Activated CD8-positive, alpha-beta T cell treated with anti-CD3 and anti-CD28 coated beads for 36 hours (primary cell): ENCODE results near the gene C2CD5. TPM values are rescaled to one million over a fixed set of nuclear protein-coding genes. Genes with fewer than 3 reads are reported as not detected.
A peak's percentile ranks its signal among the peaks of the same experiment; 100 is the strongest.

Experiments
- ATAC-seq: fragments of 200-7000 bp; cut with Tn5 transposase; one replicate; pipeline ENCODE4 v1.10.0; 2021; ENCODE audit warnings: mild to moderate bottlenecking, moderate library complexity
- CTCF ChIA-PET: fragments of 350-600 bp; sonication (Branson Sonifier 250); formaldehyde crosslinking; loops from one replicate; lab custom pipeline; 2021; ENCODE audit warnings: antibody characterized with exemption; lab: Charles Lee
- POLR2A ChIA-PET: fragments of 350-600 bp; sonication (Branson Sonifier 250); formaldehyde crosslinking; loops from one replicate; lab custom pipeline; 2021; ENCODE audit warnings: antibody characterized with exemption; lab: Charles Lee
- DNase-seq: peaks from one replicate; pipeline ENCODE4 v3.0.0-alpha.2; 2020
- H3K27ac Mint-ChIP-seq: one replicate; pipeline ENCODE4 v1.8.0; 2021; ENCODE audit warnings: mild to moderate bottlenecking, mixed read lengths
- H3K27me3 Mint-ChIP-seq: one replicate; pipeline ENCODE4 v1.8.0; 2021; ENCODE audit warnings: mixed read lengths
- H3K36me3 Mint-ChIP-seq: one replicate; pipeline ENCODE4 v1.8.0; 2021; ENCODE audit warnings: low read depth, mixed read lengths
- H3K4me1 Mint-ChIP-seq: one replicate; pipeline ENCODE4 v1.8.0; 2021; ENCODE audit warnings: low read depth, mixed read lengths
- H3K4me3 Mint-ChIP-seq: one replicate; pipeline ENCODE4 v1.8.0; 2021; ENCODE audit warnings: mild to moderate bottlenecking, moderate library complexity, mixed read lengths
- H3K9me3 Mint-ChIP-seq: one replicate; pipeline ENCODE4 v1.8.0; 2021; ENCODE audit warnings: mixed read lengths
- intact Hi-C: fragments of 100-400 bp; cut with micrococcal nuclease; formaldehyde crosslinking; loops from one replicate; pipeline ENCODE4 v1.10.0; 2022
- total RNA-seq, 2 experiments: library from RNA; stranded (reverse); gene quantifications; one replicate each; pipeline ENCODE4 v1.2.3, GENCODE V29; 2021
- TF ChIP-seq, protein P1 (sequence below): fragments of 200-600 bp; IDR thresholded peaks from one replicate; pipeline ENCODE4 v1.8.0; 2022; ENCODE audit warnings: antibody characterized with exemption, mild to moderate bottlenecking

C2CD5 gene
- total RNA-seq, 2 experiments from 2014 or later, result 32.4 to 34.1 TPM

DNA sequence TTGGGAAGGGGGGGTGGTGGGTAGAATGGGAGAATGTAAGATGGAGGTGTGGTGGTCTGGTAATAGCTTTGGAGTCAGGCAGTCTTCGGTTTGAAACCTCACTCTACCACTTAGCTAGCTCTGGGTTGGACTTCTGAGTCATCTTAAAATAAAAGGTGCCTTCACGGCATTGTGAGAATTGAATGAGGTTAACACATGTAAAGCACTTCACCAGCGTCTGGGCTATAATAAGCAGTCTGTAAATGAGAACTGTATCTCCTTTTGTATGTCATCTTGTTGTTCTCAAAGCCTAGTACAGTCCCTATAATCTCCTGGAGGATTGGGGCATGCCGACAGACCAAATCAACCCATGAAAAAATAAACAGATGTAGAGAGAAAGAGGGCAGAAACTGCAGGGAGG is 11.2 kb downstream of the C2CD5 start:
- Mint-ChIP-seq H3K4me3 (no peak overlapping the region), H3K27me3 (no peaks in the 10 kb centered on the region), H3K9me3 (no peaks in the 10 kb centered on the region), H3K36me3 (peaks cover 24% of the 10 kb centered on the region), H3K27ac (no peak overlapping the region), H3K4me1 (peaks cover 40% of the 10 kb centered on the region)
- TF ChIP-seq, protein P1, sequence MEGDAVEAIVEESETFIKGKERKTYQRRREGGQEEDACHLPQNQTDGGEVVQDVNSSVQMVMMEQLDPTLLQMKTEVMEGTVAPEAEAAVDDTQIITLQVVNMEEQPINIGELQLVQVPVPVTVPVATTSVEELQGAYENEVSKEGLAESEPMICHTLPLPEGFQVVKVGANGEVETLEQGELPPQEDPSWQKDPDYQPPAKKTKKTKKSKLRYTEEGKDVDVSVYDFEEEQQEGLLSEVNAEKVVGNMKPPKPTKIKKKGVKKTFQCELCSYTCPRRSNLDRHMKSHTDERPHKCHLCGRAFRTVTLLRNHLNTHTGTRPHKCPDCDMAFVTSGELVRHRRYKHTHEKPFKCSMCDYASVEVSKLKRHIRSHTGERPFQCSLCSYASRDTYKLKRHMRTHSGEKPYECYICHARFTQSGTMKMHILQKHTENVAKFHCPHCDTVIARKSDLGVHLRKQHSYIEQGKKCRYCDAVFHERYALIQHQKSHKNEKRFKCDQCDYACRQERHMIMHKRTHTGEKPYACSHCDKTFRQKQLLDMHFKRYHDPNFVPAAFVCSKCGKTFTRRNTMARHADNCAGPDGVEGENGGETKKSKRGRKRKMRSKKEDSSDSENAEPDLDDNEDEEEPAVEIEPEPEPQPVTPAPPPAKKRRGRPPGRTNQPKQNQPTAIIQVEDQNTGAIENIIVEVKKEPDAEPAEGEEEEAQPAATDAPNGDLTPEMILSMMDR, result no peak
- peak; percentile 51 for ATAC-seq
- DNase-seq, result no peak
- ChIA-PET CTCF (interaction anchor here (1.0 kb wide), 1 partner anchor 151 kb away, joined by 3 read pairs; no protein-coding TSS in a partner anchor), POLR2A (interaction anchor here (0.8 kb wide), 1 partner anchor 9 kb away, joined by 3 read pairs; no protein-coding TSS in a partner anchor)
- intact Hi-C loops, result no loop called here

DNA sequence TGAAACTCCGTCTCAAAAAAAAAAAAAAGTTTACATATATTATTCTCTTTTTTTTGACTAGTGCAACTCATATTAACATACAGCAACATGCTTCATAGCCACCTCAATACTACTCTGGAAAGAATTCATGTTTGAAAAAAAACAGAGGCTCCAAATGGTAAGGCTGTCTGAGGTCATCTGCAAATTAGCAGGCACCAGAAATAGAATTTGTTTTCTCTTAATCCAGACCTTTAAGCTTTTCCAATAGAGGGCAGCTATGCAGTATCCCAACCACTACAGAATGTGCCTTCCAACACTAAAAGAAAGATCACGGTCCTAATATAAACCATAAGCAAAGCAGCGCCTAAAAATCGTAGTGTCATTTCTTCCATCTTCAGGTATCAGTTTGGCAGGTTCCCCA is 12.0 kb downstream of the C2CD5 start:
- no peak for ATAC-seq
- POLR2A ChIA-PET, result interaction anchor here (0.8 to 1.9 kb wide), 2 partner anchors 10 to 12 kb away, joined by 3 to 7 read pairs; partner anchors contain the start of gene C2CD5
- Mint-ChIP-seq H3K9me3 (no peaks in the 10 kb centered on the region), H3K27ac (no peak overlapping the region), H3K4me1 (peaks cover 37% of the 10 kb centered on the region), H3K27me3 (no peaks in the 10 kb centered on the region), H3K4me3 (no peak overlapping the region), H3K36me3 (peaks cover 24% of the 10 kb centered on the region)
- no peak for DNase-seq
- TF ChIP-seq, protein P1, result no peak
- CTCF ChIA-PET, result interaction anchor here (0.6 to 5.1 kb wide), 2 partner anchors 97 to 577 kb away, joined by 3 to 22 read pairs; no protein-coding TSS in a partner anchor
- intact Hi-C loops, result no loop called here

DNA sequence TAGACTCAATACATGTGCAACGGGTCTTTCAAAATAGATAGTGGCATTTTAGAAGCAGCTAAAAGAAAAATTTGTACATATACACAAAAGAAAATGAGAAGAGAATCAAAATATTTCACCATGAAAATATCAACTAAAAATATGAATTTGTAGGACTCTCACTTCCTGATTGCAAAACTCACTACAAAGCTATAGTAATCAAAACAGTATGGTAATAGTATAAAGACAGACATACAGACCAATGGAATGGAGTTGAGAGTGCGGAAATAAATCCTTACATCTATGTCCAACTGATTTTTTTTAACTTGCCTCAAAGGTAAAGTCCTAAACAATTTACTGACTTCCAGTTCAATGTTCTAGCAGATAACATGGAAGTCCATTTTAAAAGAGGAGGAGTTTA is 13.1 kb downstream of the C2CD5 start:
- Mint-ChIP-seq H3K27me3 (no peaks in the 10 kb centered on the region), H3K9me3 (no peaks in the 10 kb centered on the region), H3K36me3 (peaks cover 24% of the 10 kb centered on the region), H3K27ac (no peak overlapping the region), H3K4me3 (no peak overlapping the region), H3K4me1 (peaks cover 29% of the 10 kb centered on the region)
- ChIA-PET CTCF (interaction anchor here (0.7 to 5.1 kb wide), 5 partner anchors 13 to 139 kb away, joined by 3 to 22 read pairs (median 4); partner anchors contain the start of gene C2CD5), POLR2A (interaction anchor here (1.5 to 1.9 kb wide), 2 partner anchors 13 to 93 kb away, joined by 3 to 7 read pairs; partner anchors contain the start of genes C2CD5 and ETNK1)
- ATAC-seq (no peak), DNase-seq (no peak)
- intact Hi-C loops, result no loop called here
- TF ChIP-seq, protein P1, result no peak

DNA sequence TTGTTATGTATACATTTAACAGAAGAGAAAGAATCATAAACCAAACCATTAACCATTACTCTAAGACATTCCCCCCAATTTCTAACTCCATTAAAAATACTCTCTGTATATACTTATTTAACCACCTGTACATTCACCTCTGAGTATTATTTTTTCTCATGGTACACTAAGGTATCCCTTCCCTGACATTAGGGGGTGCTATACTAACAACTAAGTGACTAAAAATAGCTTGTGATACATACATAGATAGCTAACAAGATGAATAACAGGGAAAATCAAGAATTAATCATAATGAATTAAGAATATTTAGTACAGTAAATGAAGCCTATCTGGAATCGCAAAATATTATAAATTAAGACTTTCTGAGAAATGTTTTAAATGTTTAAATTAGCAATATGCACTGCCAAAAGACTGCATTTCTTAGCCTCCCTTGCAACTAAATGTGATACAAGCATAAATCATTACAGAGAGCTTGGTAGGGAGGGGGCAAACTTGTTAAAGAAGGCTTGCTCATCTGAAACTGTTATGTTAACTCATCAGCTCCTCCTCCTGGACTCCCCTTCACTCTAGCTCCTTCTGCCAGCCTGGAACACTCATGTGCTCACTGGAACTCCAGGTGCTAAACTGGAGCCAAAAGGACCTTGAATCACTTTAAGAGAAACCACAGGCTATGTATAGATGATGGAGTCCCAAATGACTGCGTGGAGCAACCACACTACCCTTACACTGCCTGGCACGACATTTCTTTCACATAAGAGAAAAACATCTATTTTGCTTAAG is 14.9 kb downstream of the C2CD5 start:
- ChIA-PET POLR2A (interaction anchor here (0.6 to 1.5 kb wide), 2 partner anchors 91 to 95 kb away, joined by 3 read pairs; partner anchors contain the start of gene ETNK1), CTCF (interaction anchor here (0.7 to 5.1 kb wide), 10 partner anchors 10 to 194 kb away, joined by 3 to 22 read pairs (median 6); partner anchors contain the start of gene C2CD5)
- ATAC-seq (peak; percentile 80), DNase-seq (no peak)
- Mint-ChIP-seq H3K4me3 (no peak overlapping the region), H3K36me3 (peaks cover 22% of the 10 kb centered on the region), H3K27ac (peak overlapping the region; percentile 52), H3K27me3 (no peaks in the 10 kb centered on the region), H3K4me1 (peaks cover 19% of the 10 kb centered on the region), H3K9me3 (no peaks in the 10 kb centered on the region)
- intact Hi-C loops, result no loop called here
- TF ChIP-seq, protein P1, result peak; percentile 70
